Natural killer cell (primary cell): Measurements from ENCODE around the gene SPAG16. TPM values are rescaled to one million over a fixed set of nuclear protein-coding genes. Genes with fewer than 3 reads are reported as not detected.

Experiments used
- ATAC-seq, 3 donors: fragments of 150-1000 bp in 2 of 3; fragments of 200-7000 bp in 1 of 3; cut with Tn5 transposase; 1 replicate in 1 of 3; 2 replicates in 2 of 3; pipeline ENCODE4 v1.10.0; 2021; ENCODE audit warnings: mild to moderate bottlenecking in 2 of 3, moderate library complexity in 2 of 3
- DNase-seq, 2 donors: peaks; one replicate each; pipeline versions ENCODE4 v3.0.0 to v3.0.0-alpha.2; 2013 to 2021; ENCODE audit warnings: mixed read lengths in 1 of 2
- H3K27ac ChIP-seq: one replicate; pipeline ENCODE4 v1.5.1; 2013; ENCODE audit warnings: mild to moderate bottlenecking, low read length
- H3K27me3 ChIP-seq: one replicate; pipeline ENCODE4 v1.6.1; 2013; ENCODE audit warnings: low read length; ENCODE audit not compliant: control insufficient read depth, insufficient read depth
- H3K36me3 ChIP-seq: one replicate; pipeline ENCODE4 v1.6.1; 2013; ENCODE audit warnings: low read length; ENCODE audit not compliant: control insufficient read depth, insufficient read depth
- H3K4me1 ChIP-seq: one replicate; pipeline ENCODE4 v1.6.1; 2013; ENCODE audit warnings: low read length; ENCODE audit not compliant: control insufficient read depth, insufficient read depth
- H3K4me3 ChIP-seq: one replicate; pipeline ENCODE4 v1.5.1; 2013; ENCODE audit warnings: low read length
- H3K9me3 ChIP-seq: one replicate; pipeline ENCODE4 v1.6.1; 2013; ENCODE audit warnings: low read length; ENCODE audit not compliant: control insufficient read depth, insufficient read depth
- H3K27ac Mint-ChIP-seq, 2 donors: one replicate each; pipeline ENCODE4 v1.8.0; 2022; ENCODE audit warnings: mild to moderate bottlenecking in 2 of 2, mixed read lengths in 2 of 2, moderate library complexity in 1 of 2
- H3K27me3 Mint-ChIP-seq, 2 donors: one replicate each; pipeline ENCODE4 v1.8.0; 2022; ENCODE audit warnings: low read depth in 2 of 2, mixed read lengths in 2 of 2
- H3K36me3 Mint-ChIP-seq: one replicate; pipeline ENCODE4 v1.8.0; 2022; ENCODE audit warnings: mixed read lengths
- H3K4me1 Mint-ChIP-seq, 2 donors: one replicate each; pipeline ENCODE4 v1.8.0; 2022; ENCODE audit warnings: mixed read lengths in 2 of 2
- H3K4me3 Mint-ChIP-seq: one replicate; pipeline ENCODE4 v1.8.0; 2022; ENCODE audit warnings: mild to moderate bottlenecking, moderate library complexity, mixed read lengths
- H3K9me3 Mint-ChIP-seq, 2 donors: one replicate each; pipeline ENCODE4 v1.8.0; 2022; ENCODE audit warnings: mixed read lengths in 2 of 2
- WGBS: methylation state at CpG from one replicate; pipeline ENCODE4 v1.1.7; 2013; ENCODE audit warnings: missing lambda C conversion rate; ENCODE audit not compliant: insufficient coverage; 5-methylcytosine and 5-hydroxymethylcytosine counted together
- intact Hi-C: fragments of 100-400 bp; cut with micrococcal nuclease; formaldehyde crosslinking; loops from one replicate; pipeline ENCODE4 v1.14.2; 2022
- total RNA-seq, 4 donors: library from RNA; stranded (reverse); fragments of 120-200 nt in 1 of 4; gene quantifications; one replicate each; pipeline versions ENCODE4 v1.2.3 to v1.2.4, GENCODE V29; 2013 to 2022
- TF ChIP-seq, protein P1 (sequence below): fragments of 200-600 bp; IDR thresholded peaks from one replicate; pipeline ENCODE4 v1.8.0; 2022; ENCODE audit warnings: antibody characterized with exemption

SPAG16 gene
- total RNA-seq, 3 donors from 2014 or later (not counting 1 experiment from before 2014, with no cell fraction given) = 3.5 to 5.8 (median 4.0) TPM

DNA sequence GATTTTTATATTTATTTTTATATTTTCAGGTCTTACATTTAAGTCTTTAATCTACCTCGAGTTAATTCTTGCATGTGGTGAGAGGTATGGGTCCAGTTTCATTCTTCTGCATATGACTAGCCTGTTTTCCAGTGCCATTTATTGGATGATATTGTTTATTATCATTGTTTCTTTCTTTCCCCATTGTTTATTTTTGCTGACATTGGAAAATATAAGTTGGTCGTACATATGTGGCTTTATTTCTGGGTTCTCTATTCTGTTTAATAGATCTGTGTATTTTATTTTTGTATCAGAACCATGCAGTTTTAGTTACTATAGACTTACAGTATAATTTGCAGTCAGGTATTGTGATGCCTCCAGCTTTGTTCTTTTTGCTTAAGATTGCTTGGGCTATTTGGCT is 1013.2 kb downstream of the SPAG16 start:
- H3K27ac Mint-ChIP-seq = no peak overlapping the region
- Histone ChIP-seq H3K4me3 (no peak overlapping the region), H3K27me3 (no peaks in the 10 kb centered on the region), H3K9me3 (peaks cover 19% of the 10 kb centered on the region), H3K36me3 (no peaks in the 10 kb centered on the region), H3K27ac (no peak overlapping the region), H3K4me1 (no peaks in the 10 kb centered on the region)
- peaks cover 8 to 13% of the 10 kb centered on the region in 2 donors for H3K9me3 Mint-ChIP-seq
- ATAC-seq (no peak), DNase-seq (no peak)
- intact Hi-C loops = no loop called here
- TF ChIP-seq, protein P1, sequence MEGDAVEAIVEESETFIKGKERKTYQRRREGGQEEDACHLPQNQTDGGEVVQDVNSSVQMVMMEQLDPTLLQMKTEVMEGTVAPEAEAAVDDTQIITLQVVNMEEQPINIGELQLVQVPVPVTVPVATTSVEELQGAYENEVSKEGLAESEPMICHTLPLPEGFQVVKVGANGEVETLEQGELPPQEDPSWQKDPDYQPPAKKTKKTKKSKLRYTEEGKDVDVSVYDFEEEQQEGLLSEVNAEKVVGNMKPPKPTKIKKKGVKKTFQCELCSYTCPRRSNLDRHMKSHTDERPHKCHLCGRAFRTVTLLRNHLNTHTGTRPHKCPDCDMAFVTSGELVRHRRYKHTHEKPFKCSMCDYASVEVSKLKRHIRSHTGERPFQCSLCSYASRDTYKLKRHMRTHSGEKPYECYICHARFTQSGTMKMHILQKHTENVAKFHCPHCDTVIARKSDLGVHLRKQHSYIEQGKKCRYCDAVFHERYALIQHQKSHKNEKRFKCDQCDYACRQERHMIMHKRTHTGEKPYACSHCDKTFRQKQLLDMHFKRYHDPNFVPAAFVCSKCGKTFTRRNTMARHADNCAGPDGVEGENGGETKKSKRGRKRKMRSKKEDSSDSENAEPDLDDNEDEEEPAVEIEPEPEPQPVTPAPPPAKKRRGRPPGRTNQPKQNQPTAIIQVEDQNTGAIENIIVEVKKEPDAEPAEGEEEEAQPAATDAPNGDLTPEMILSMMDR = no peak
- no peaks in the 10 kb centered on the region for H3K27me3 Mint-ChIP-seq
- H3K36me3 Mint-ChIP-seq = peaks cover 6% of the 10 kb centered on the region
- H3K4me1 Mint-ChIP-seq = no peaks in the 10 kb centered on the region
- no CpG with 5 or more reads among the region's 2 CpGs for WGBS
- no peak overlapping the region for H3K4me3 Mint-ChIP-seq

DNA sequence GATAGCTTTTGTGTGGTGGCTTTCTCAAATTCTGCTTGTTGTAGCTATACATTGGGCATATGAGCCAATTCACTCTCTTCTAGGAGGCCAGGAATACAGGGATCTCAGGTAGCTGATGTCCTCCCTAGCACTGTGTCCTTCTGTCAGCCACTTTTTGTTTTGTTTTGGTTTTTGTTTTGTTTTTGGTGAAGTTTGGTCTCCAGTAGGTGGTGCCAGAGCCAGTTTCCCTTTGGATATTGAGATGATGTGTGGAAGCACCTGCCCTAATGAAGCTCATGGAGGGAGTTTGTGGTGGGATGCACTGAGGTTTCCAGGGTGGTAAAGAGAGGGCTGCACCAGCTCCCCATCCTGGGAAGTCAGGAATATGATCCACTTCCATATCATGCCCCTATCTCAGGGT is 1026.1 kb downstream of the SPAG16 start:
- H3K27ac ChIP-seq = no peak overlapping the region
- no peaks in the 10 kb centered on the region for H3K4me1 ChIP-seq
- H3K4me3 Mint-ChIP-seq = no peak overlapping the region
- no peaks in the 10 kb centered on the region for H3K4me1 Mint-ChIP-seq
- no peak overlapping the region for H3K4me3 ChIP-seq
- DNase-seq (no peak), ATAC-seq (no peak)
- TF ChIP-seq, protein P1 = no peak
- H3K9me3 ChIP-seq = no peaks in the 10 kb centered on the region
- no peaks in the 10 kb centered on the region for H3K36me3 Mint-ChIP-seq
- no peak overlapping the region for H3K27ac Mint-ChIP-seq
- no peaks in the 10 kb centered on the region for H3K27me3 ChIP-seq
- no peaks in the 10 kb centered on the region for H3K36me3 ChIP-seq
- H3K27me3 Mint-ChIP-seq = no peaks in the 10 kb centered on the region
- intact Hi-C loops = no loop called here
- H3K9me3 Mint-ChIP-seq = peaks cover 12 to 29% of the 10 kb centered on the region in 2 donors

DNA sequence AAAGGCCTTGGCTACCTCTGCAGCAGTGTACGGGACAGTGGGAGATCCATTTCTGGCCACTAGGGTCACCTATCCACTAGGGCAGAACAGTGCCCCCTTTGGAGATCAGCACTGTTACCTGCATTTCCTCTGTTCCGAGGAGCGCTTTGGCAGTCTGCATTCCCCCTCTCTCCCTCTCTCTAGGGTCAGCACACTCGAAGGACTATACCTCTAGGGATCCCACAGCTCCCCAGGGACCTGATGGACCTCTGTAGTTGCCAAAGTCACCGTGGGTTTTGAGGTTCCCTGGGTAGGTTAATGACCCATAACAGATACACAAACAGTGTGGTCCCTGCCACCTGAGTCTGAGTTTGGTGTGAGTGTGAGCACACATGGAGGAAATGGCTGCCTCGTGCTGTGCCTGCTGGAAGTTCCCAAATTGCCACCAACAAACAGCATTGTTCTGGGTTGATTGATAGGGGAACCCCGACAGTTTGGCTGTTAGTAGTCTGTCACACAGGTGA is 1026.8 kb downstream of the SPAG16 start:
- Histone ChIP-seq H3K9me3 (no peaks in the 10 kb centered on the region), H3K4me3 (no peak overlapping the region), H3K27me3 (no peaks in the 10 kb centered on the region), H3K36me3 (no peaks in the 10 kb centered on the region), H3K27ac (no peak overlapping the region), H3K4me1 (no peaks in the 10 kb centered on the region)
- intact Hi-C loops = no loop called here
- Mint-ChIP-seq H3K4me1 (no peaks in the 10 kb centered on the region), H3K27me3 (no peaks in the 10 kb centered on the region), H3K27ac (no peak overlapping the region), H3K36me3 (no peaks in the 10 kb centered on the region), H3K9me3 (peaks cover 9 to 28% of the 10 kb centered on the region in 2 donors), H3K4me3 (no peak overlapping the region)
- TF ChIP-seq, protein P1 = no peak
- DNase-seq = no peak
- no peak for ATAC-seq
- WGBS = 61% methylated on average over 7 of the region's 7 CpGs
